ENCODE measurements around the gene UCN2.

- TF ChIP-seq CTCF (IDR thresholded peaks at IDR 0.05) (no peak), POLR2A (IDR thresholded peaks at IDR 0.05) (no peak), POLR2AphosphoS5 (IDR thresholded peaks at IDR 0.05) (no peak)
Observed at GRCh38 chr3:48593337-48593736, 29.8 kb upstream of the UCN2 start.
